Activated CD8-positive, alpha-beta T cell treated with anti-CD3 and anti-CD28 coated beads for 36 hours (primary cell): ENCODE results near the gene SPPL3. TPM values are rescaled to one million over a fixed set of nuclear protein-coding genes. Genes with fewer than 3 reads are reported as not detected.

Experiments
- ATAC-seq: fragments of 200-7000 bp; cut with Tn5 transposase; one replicate; pipeline ENCODE4 v1.10.0; 2021; ENCODE audit warnings: mild to moderate bottlenecking, moderate library complexity
- CTCF ChIA-PET: fragments of 350-600 bp; sonication (Branson Sonifier 250); formaldehyde crosslinking; loops from one replicate; lab custom pipeline; 2021; ENCODE audit warnings: antibody characterized with exemption; lab: Charles Lee
- POLR2A ChIA-PET: fragments of 350-600 bp; sonication (Branson Sonifier 250); formaldehyde crosslinking; loops from one replicate; lab custom pipeline; 2021; ENCODE audit warnings: antibody characterized with exemption; lab: Charles Lee
- DNase-seq: peaks from one replicate; pipeline ENCODE4 v3.0.0-alpha.2; 2020
- H3K27ac Mint-ChIP-seq: one replicate; pipeline ENCODE4 v1.8.0; 2021; ENCODE audit warnings: mild to moderate bottlenecking, mixed read lengths
- H3K27me3 Mint-ChIP-seq: one replicate; pipeline ENCODE4 v1.8.0; 2021; ENCODE audit warnings: mixed read lengths
- H3K36me3 Mint-ChIP-seq: one replicate; pipeline ENCODE4 v1.8.0; 2021; ENCODE audit warnings: low read depth, mixed read lengths
- H3K4me1 Mint-ChIP-seq: one replicate; pipeline ENCODE4 v1.8.0; 2021; ENCODE audit warnings: low read depth, mixed read lengths
- H3K4me3 Mint-ChIP-seq: one replicate; pipeline ENCODE4 v1.8.0; 2021; ENCODE audit warnings: mild to moderate bottlenecking, moderate library complexity, mixed read lengths
- H3K9me3 Mint-ChIP-seq: one replicate; pipeline ENCODE4 v1.8.0; 2021; ENCODE audit warnings: mixed read lengths
- CTCF ChIP-seq: fragments of 200-600 bp; IDR thresholded peaks from one replicate; pipeline ENCODE4 v1.8.0; 2022; ENCODE audit warnings: antibody characterized with exemption, mild to moderate bottlenecking
- intact Hi-C: fragments of 100-400 bp; cut with micrococcal nuclease; formaldehyde crosslinking; loops from one replicate; pipeline ENCODE4 v1.10.0; 2022
- total RNA-seq, 2 experiments: library from RNA; stranded (reverse); gene quantifications; one replicate each; pipeline ENCODE4 v1.2.3, GENCODE V29; 2021

SPPL3 gene
- total RNA-seq, 2 experiments from 2014 or later, result 19.8 to 20.8 TPM

- DNase-seq (no peak), ATAC-seq (no peak)
- intact Hi-C loops, result no loop called here
- Mint-ChIP-seq H3K4me3 (no peak overlapping the region), H3K36me3 (peaks cover 9% of the 10 kb centered on the region), H3K4me1 (peaks cover 50% of the 10 kb centered on the region), H3K27me3 (no peaks in the 10 kb centered on the region), H3K9me3 (no peaks in the 10 kb centered on the region), H3K27ac (no peak overlapping the region)
- POLR2A ChIA-PET, result no interaction called here
- CTCF ChIA-PET, result interaction anchor here (1.5 kb wide), 1 partner anchor 18 kb away, joined by 3 read pairs; no protein-coding TSS in a partner anchor
- TF ChIP-seq CTCF, result no peak
Measured at GRCh38 chr12:120874547-120875245, 29.5 kb downstream of the SPPL3 start.

- peaks cover 46% of the 10 kb centered on the region for H3K4me1 Mint-ChIP-seq
- peak overlapping the region; percentile 7 for H3K4me3 Mint-ChIP-seq
- peak overlapping the region; percentile 14 for H3K27ac Mint-ChIP-seq
- intact Hi-C loops, result no loop called here
- TF ChIP-seq CTCF, result no peak
- POLR2A ChIA-PET, result interaction anchor here (0.7 kb wide), 1 partner anchor 857 kb away, joined by 3 read pairs; no protein-coding TSS in a partner anchor
- peaks cover 9% of the 10 kb centered on the region for H3K36me3 Mint-ChIP-seq
- H3K27me3 Mint-ChIP-seq, result no peaks in the 10 kb centered on the region
- DNase-seq (no peak), ATAC-seq (peak; percentile 13)
- H3K9me3 Mint-ChIP-seq, result no peaks in the 10 kb centered on the region
- CTCF ChIA-PET, result no interaction called here
Measured at GRCh38 chr12:120873226-120873625, 30.9 kb downstream of the SPPL3 start.

GRCh38 chr12:120872487-120872886 is 31.7 kb downstream of the SPPL3 start:
- H3K27ac Mint-ChIP-seq, result no peak overlapping the region
- H3K27me3 Mint-ChIP-seq, result no peaks in the 10 kb centered on the region
- ATAC-seq, result no peak
- TF ChIP-seq CTCF, result no peak
- peaks cover 9% of the 10 kb centered on the region for H3K36me3 Mint-ChIP-seq
- peaks cover 46% of the 10 kb centered on the region for H3K4me1 Mint-ChIP-seq
- H3K9me3 Mint-ChIP-seq, result no peaks in the 10 kb centered on the region
- ChIA-PET CTCF (interaction anchor here (0.7 kb wide), 1 partner anchor 19 kb away, joined by 3 read pairs; no protein-coding TSS in a partner anchor), POLR2A (no interaction called here)
- DNase-seq, result no peak
- intact Hi-C loops, result no loop called here
- no peak overlapping the region for H3K4me3 Mint-ChIP-seq

GRCh38 chr12:120870415-120870814 is 33.7 kb downstream of the SPPL3 start:
- ChIA-PET POLR2A (interaction anchor here (1.1 to 1.5 kb wide), 2 partner anchors 16 to 33 kb away, joined by 3 to 5 read pairs; no protein-coding TSS in a partner anchor), CTCF (interaction anchor here (1.1 to 1.8 kb wide), 5 partner anchors 11 to 73 kb away, joined by 3 to 9 read pairs (median 5); no protein-coding TSS in a partner anchor)
- H3K9me3 Mint-ChIP-seq, result no peaks in the 10 kb centered on the region
- DNase-seq (no peak), ATAC-seq (no peak)
- TF ChIP-seq CTCF, result no peak
- H3K36me3 Mint-ChIP-seq, result peaks cover 3% of the 10 kb centered on the region
- no peak overlapping the region for H3K4me3 Mint-ChIP-seq
- H3K27ac Mint-ChIP-seq, result peak overlapping the region; percentile 30
- H3K27me3 Mint-ChIP-seq, result no peaks in the 10 kb centered on the region
- intact Hi-C loops, result no loop called here
- H3K4me1 Mint-ChIP-seq, result peaks cover 46% of the 10 kb centered on the region

- H3K36me3 Mint-ChIP-seq, result peaks cover 3% of the 10 kb centered on the region
- H3K9me3 Mint-ChIP-seq, result no peaks in the 10 kb centered on the region
- CTCF ChIA-PET, result interaction anchor here (0.6 to 1.8 kb wide), 7 partner anchors 9 to 366 kb away, joined by 3 to 9 read pairs (median 5); no protein-coding TSS in a partner anchor
Measured at GRCh38 chr12:120869376-120869775, 34.8 kb downstream of the SPPL3 start.

More at GRCh38 chr12:120869376-120869775, 34.8 kb downstream of the SPPL3 start:
- no peak overlapping the region for H3K4me3 Mint-ChIP-seq
- no peak for DNase-seq
- TF ChIP-seq CTCF, result no peak
- no peak for ATAC-seq
- H3K27ac Mint-ChIP-seq, result no peak overlapping the region
- H3K4me1 Mint-ChIP-seq, result peaks cover 48% of the 10 kb centered on the region
- intact Hi-C loops, result no loop called here
- no peaks in the 10 kb centered on the region for H3K27me3 Mint-ChIP-seq
- POLR2A ChIA-PET, result no interaction called here
